HepG2 (cell line): ENCODE results near the gene NCDN. TPM values are rescaled to one million over a fixed set of nuclear protein-coding genes. Genes with fewer than 3 reads are reported as not detected.

ENCODE experiments used
- ATRX ChIP-seq: sonication (generic); formaldehyde crosslinking; IDR thresholded peaks from 2 replicates; pipeline ENCODE4 v1.4.0; 2020; ENCODE audit warnings: missing genetic modification reagents, borderline replicate concordance
- CEBPG ChIP-seq: IDR thresholded peaks from 2 replicates; pipeline ENCODE4 v1.6.1; 2016
- CTCF ChIP-seq: sonication (generic); formaldehyde crosslinking; IDR thresholded peaks from 2 replicates; pipeline ENCODE4 v1.5.0; 2020; ENCODE audit warnings: mild to moderate bottlenecking, missing genetic modification reagents, moderate library complexity
- ELF3 ChIP-seq: IDR thresholded peaks from 2 replicates; pipeline ENCODE4 v1.6.1; 2016; ENCODE audit warnings: missing genetic modification reagents, missing compliant biosample characterization
- ERF ChIP-seq: IDR thresholded peaks from 2 replicates; pipeline ENCODE4 v1.6.1; 2018; ENCODE audit warnings: missing biosample characterization, missing genetic modification reagents
- FOXM1 ChIP-seq: sonication (generic); formaldehyde crosslinking; IDR thresholded peaks from 2 replicates; pipeline ENCODE4 v1.5.0; 2020; ENCODE audit warnings: missing genetic modification reagents
- GATAD2A ChIP-seq: IDR thresholded peaks from 2 replicates; pipeline ENCODE4 v1.6.1; 2016
- HMGXB3 ChIP-seq: sonication (generic); formaldehyde crosslinking; IDR thresholded peaks from 2 replicates; pipeline ENCODE4 v1.4.0; 2020; ENCODE audit warnings: missing genetic modification reagents, borderline replicate concordance
- MAFG ChIP-seq: sonication (generic); formaldehyde crosslinking; IDR thresholded peaks from 2 replicates; pipeline ENCODE4 v1.5.1; 2020; ENCODE audit warnings: mild to moderate bottlenecking, missing genetic modification reagents
- PHF21A ChIP-seq: sonication (generic); formaldehyde crosslinking; IDR thresholded peaks from 2 replicates; pipeline ENCODE4 v1.5.0; 2020; ENCODE audit warnings: mild to moderate bottlenecking, missing genetic modification reagents
- POLR2G ChIP-seq: fragments of 200-400 bp; formaldehyde crosslinking; IDR thresholded peaks from 2 replicates; pipeline ENCODE4 v1.6.1; 2018; ENCODE audit warnings: mild to moderate bottlenecking, low read depth, low read length, moderate library complexity
- REST ChIP-seq, 2 experiments: IDR thresholded peaks; 2 replicates each; pipeline ENCODE4 v1.6.1; 2011 to 2012; ENCODE audit warnings: low read length in 2 of 2, borderline replicate concordance in 1 of 2, low read depth in 1 of 2, mild to moderate bottlenecking in 1 of 2, moderate library complexity in 1 of 2
- STAG1 ChIP-seq: sonication (generic); formaldehyde crosslinking; IDR thresholded peaks from 2 replicates; pipeline ENCODE4 v1.4.0; 2020; ENCODE audit warnings: missing genetic modification reagents
- ZBTB39 ChIP-seq: sonication (generic); formaldehyde crosslinking; IDR thresholded peaks from 2 replicates; pipeline ENCODE4 v1.5.0; 2020; ENCODE audit warnings: missing genetic modification reagents
- ZBTB7A ChIP-seq: sonication (generic); formaldehyde crosslinking; IDR thresholded peaks from 2 replicates; pipeline ENCODE4 v1.8.0; 2022; ENCODE audit warnings: mild to moderate bottlenecking, missing genetic modification reagents
- ZNF577 ChIP-seq: sonication (generic); formaldehyde crosslinking; IDR thresholded peaks from 2 replicates; pipeline ENCODE4 v1.4.0; 2020; ENCODE audit warnings: mild to moderate bottlenecking, low read depth, missing genetic modification reagents, borderline replicate concordance
- ZNF598 ChIP-seq: sonication (generic); formaldehyde crosslinking; IDR thresholded peaks from 2 replicates; pipeline ENCODE4 v1.5.1; 2020; ENCODE audit warnings: mild to moderate bottlenecking, missing genetic modification reagents, borderline replicate concordance
- polyA plus RNA-seq, 8 experiments: library from polyadenylated mRNA; depleted of rRNA in 3 of 8; stranded (reverse) in 7 of 8; unstranded in 1 of 8; fragments of >200 nt; fragmentation: Illumina TruSeq in 4 of 8; extraction: Trizol in 4 of 8; gene quantifications; 2 replicates each; pipeline versions ENCODE4 v1.2.1 to v1.2.3, GENCODE V29; 2011 to 2016; ENCODE audit warnings: low read depth in 4 of 8, missing spikeins in 1 of 8, mixed read lengths in 1 of 8; ENCODE audit not compliant: insufficient read depth in 1 of 8
- total RNA-seq, 5 experiments: library from RNA; depleted of rRNA; stranded (reverse); fragments of >200 nt; fragmentation: Illumina TruSeq; extraction: Trizol; gene quantifications; 2 replicates each; pipeline ENCODE4 v1.2.3, GENCODE V29; 2016; ENCODE audit warnings: low read depth in 1 of 5

NCDN gene
- total and polyA plus RNA-seq, 2 of the 13 experiments (the other 11 are each of a cell fraction or from before 2014, with no cell fraction given), result 6.6 to 9.3 TPM

- 0 out of 2 replicates have a peak, but pooled peaks have one; percentile 38 for TF ChIP-seq HMGXB3 (CRISPR knock-in tag)
- TF ChIP-seq CEBPG (CRISPR knock-in tag), result peak; percentile 44; the same call in 1 of the 2 replicates
- TF ChIP-seq ZBTB7A (CRISPR knock-in tag), result no peak
- TF ChIP-seq ZBTB39 (CRISPR knock-in tag), result no peak
- peak; percentile 85 for TF ChIP-seq CTCF (CRISPR knock-in tag)
- peak; percentile 76 for TF ChIP-seq STAG1 (CRISPR knock-in tag)
- TF ChIP-seq GATAD2A, result no peak
- no peak for TF ChIP-seq PHF21A
- TF ChIP-seq ELF3 (CRISPR knock-in tag), result no peak
- no peak for TF ChIP-seq ZNF577
- no peak for TF ChIP-seq FOXM1 (CRISPR knock-in tag)
- 0 out of 2 replicates have a peak, but pooled peaks have one; percentile 5 for TF ChIP-seq POLR2G
- 0 out of 2 replicates have a peak, but pooled peaks have one; percentile 40 for TF ChIP-seq ERF (CRISPR knock-in tag)
- no peak for TF ChIP-seq ATRX
- peak; percentile 53; the same call in 1 of the 2 replicates for TF ChIP-seq ZNF598
- no peak for TF ChIP-seq REST (IDR thresholded peaks at IDR 0.05; ENCODE audit: borderline replicate concordance in 1 of 2, low read depth in 1 of 2, low read length in 2 of 2)
- TF ChIP-seq MAFG (CRISPR knock-in tag), result no peak
Observed at GRCh38 chr1:35564037-35564883, 6.7 kb downstream of the NCDN start (continued).
